ENCODE measurements around the gene PLCB1.

- TF ChIP-seq, protein P1, sequence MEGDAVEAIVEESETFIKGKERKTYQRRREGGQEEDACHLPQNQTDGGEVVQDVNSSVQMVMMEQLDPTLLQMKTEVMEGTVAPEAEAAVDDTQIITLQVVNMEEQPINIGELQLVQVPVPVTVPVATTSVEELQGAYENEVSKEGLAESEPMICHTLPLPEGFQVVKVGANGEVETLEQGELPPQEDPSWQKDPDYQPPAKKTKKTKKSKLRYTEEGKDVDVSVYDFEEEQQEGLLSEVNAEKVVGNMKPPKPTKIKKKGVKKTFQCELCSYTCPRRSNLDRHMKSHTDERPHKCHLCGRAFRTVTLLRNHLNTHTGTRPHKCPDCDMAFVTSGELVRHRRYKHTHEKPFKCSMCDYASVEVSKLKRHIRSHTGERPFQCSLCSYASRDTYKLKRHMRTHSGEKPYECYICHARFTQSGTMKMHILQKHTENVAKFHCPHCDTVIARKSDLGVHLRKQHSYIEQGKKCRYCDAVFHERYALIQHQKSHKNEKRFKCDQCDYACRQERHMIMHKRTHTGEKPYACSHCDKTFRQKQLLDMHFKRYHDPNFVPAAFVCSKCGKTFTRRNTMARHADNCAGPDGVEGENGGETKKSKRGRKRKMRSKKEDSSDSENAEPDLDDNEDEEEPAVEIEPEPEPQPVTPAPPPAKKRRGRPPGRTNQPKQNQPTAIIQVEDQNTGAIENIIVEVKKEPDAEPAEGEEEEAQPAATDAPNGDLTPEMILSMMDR (conservative IDR thresholded peaks at IDR 0.05; ENCODE audit: low read depth in 2 of 2) = no peak
- TF ChIP-seq EZH2phosphoT487 (IDR thresholded peaks at IDR 0.05; ENCODE audit: unreplicated experiment) = no peak
- no peak for TF ChIP-seq JUNB (IDR thresholded peaks at IDR 0.05; ENCODE audit: unreplicated experiment)
- no peak for TF ChIP-seq NANOG (IDR thresholded peaks at IDR 0.05; ENCODE audit: borderline replicate concordance)
- TF ChIP-seq EZH2 (IDR thresholded peaks at IDR 0.05; ENCODE audit: low read depth, unreplicated experiment) = no peak
- no peak for TF ChIP-seq REST (IDR thresholded peaks at IDR 0.05; ENCODE audit: unreplicated experiment)
- no peak for TF ChIP-seq ZNF331 (CRISPR knock-in tag; IDR thresholded peaks at IDR 0.05; ENCODE audit: low read depth)
- no peak for TF ChIP-seq STAT1 (IDR thresholded peaks at IDR 0.05; ENCODE audit: unreplicated experiment)
- no peak for TF ChIP-seq POLR2AphosphoS5 (IDR thresholded peaks at IDR 0.05; ENCODE audit: low read depth)
- TF ChIP-seq CREB1 (CRISPR knock-in tag; IDR thresholded peaks at IDR 0.05; ENCODE audit: low read depth) = no peak
These were observed 221.4 kb downstream of the PLCB1 start for GRCh38 chr20:8353512-8353911.
